ENCODE measurements around the gene INSC. TPM values are rescaled to one million over a fixed set of nuclear protein-coding genes. Genes with fewer than 3 reads are reported as not detected.

INSC gene
- total RNA-seq, 1 donor from 2014 or later: 0.15 TPM

DNA sequence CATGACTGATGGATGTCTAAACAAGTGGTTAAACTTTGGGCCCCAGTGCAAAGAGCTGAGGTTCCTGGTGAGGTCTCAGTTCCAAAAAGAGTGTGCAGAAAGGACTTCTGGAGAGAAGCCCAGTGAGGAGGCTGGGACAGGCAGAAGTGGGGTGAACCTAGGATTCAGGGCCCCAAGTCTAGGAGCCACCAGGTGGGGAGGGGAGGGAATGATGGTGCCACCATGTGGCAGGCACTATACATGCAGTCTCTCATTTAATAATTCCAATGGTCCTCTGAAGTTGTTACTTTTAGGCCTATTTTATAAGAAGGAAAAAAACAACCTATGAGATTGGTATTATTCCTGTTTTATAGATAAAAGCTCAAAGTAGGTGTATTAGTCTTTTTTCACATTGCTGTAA lies 102.0 kb downstream of the INSC start:
- DNase-seq (ENCODE audit: low read depth): no peak

DNA sequence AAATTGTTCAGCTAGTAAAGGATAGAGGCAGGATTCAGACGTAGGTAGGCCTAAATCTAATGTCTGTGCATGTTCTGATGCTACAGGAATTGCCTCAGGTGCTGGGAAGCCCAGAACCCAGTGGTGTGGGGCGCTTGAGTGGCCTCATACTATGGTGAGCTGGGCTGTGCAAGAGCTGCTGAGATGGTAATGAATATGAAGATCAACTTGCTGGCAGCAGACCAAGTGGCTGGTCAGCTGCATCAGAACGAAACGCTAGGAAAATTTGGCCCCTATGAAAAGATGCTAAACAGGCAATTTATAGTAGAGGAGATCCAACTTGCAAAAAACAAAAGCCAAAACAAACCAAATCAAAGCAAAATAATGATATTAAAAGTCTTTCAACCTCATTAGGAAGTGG lies 102.7 kb downstream of the INSC start:
- DNase-seq (ENCODE audit: low read depth): no peak

DNA sequence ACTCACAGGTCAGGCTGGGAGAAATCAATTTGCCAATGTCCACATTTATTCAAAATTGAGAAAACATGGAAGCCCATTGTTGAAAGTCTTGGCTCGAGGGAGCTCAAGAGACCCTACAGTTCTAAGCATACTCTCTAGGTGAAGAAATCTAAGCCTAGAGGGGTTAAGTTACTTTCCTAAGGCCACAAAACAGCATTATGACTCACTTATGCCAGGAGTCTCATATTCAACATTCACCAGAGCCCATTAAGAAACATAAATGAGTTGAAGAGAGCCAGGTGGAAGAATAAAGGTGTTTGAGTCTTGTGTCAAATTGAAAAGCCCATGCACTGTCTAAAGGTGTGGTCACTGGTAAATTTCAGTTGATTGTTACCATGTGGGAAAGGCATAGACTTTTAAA lies 108.1 kb downstream of the INSC start:
- peak; percentile 67 for DNase-seq (ENCODE audit: low read depth)

DNA sequence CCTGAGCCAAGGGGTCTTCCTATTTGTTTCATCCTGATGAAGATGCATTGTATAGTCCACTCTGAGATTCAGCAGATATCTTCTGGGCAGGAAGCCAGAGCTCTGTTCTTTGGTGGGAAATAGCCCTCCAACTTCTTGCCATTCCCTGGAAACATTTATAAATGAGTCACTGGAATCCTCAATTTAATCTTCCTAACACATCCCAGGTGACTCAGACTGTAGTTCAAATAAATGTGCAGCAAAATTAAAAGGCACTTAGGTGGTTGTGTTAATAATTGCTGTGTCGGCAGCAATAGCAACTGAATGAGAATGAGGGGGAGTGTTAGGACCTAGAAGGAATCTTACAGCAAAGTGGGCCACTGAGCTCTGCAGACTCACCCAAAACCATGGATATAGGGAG lies 108.6 kb downstream of the INSC start:
- peak; percentile 96 for DNase-seq (ENCODE audit: low read depth)

DNA sequence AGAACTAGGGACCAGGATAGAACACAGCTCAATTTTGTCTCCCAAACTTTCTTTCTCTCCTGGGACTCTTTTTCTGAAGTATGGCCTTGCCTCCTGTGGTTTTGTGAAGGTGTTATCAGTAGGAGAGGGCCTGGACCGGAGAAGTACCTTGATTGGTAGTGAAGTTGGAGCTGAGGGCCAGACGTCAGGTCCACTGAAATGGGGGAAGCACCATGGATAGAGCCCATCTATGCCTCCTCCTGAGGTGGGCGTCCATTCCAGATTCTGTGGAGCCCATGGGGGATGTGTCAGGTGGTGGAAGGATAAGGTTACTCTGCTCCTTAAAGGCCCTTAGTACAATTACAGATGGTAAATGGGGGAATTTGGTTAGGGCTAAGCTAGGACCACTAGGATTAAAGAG lies 109.7 kb downstream of the INSC start:
- no peak for DNase-seq (ENCODE audit: low read depth)

DNA sequence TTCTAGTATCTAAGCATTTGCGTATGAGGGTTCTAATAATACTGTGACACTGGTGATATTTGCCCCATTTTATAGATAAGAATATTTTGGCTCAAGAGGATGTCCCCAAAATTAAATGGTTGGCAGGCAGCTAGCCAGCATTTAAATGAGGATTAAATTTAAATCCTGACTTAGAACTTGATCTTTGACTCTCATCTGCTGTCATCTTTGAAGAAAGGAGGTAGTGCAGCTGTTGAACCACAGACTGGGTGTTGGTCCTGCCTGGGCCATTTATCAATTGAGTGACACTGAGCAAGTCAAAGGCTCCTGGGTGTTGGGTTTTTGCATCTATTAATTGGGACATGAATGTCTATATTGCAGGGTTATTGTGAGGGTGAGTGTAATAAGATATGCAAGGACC lies 112.3 kb downstream of the INSC start:
- DNase-seq (ENCODE audit: low read depth): no peak

DNA sequence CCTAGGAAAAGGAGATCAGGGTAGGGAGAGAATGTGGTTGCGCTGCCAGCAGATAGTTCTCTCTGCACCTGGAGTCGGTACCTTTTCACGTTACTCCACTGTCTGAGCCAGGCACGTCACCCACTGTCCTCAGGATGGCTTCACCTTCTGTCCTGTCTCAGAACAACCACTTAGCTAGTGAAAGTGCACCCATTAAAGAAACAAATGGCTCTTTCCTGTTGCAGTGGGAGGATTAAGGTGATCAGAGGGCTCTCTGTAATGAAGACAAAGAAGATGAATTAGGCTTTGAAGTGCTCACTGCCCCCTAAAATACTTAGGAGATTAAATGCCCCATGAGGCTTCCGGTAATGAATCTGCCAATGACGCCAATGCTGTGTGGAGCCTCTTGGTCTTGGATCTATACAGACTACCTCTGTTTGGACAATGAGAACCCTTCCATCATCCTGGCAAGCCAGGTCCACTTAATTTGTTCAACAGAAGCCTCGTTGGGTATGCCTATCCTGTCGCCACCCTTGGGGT lies 113.7 kb downstream of the INSC start:
- no peak for DNase-seq (ENCODE audit: low read depth)

DNA sequence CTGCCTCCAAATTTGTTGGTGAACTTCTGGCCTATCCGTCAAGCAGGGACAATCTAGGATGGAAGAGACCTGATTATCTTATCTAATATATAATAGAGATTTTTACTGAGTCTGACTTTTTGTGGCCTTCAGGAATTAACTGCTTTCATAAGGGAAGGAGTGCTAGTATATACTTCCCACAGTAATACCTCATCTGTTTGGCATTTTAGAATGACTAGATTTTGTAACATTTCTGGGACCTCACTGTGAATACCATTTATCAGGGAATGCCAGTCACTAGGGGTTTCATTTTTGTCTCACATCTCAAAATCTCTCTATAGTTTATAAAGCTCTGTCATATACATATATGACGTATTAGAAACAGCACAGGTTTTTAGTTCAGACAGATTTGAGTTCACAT lies 114.3 kb downstream of the INSC start:
- DNase-seq (ENCODE audit: low read depth): no peak

DNA sequence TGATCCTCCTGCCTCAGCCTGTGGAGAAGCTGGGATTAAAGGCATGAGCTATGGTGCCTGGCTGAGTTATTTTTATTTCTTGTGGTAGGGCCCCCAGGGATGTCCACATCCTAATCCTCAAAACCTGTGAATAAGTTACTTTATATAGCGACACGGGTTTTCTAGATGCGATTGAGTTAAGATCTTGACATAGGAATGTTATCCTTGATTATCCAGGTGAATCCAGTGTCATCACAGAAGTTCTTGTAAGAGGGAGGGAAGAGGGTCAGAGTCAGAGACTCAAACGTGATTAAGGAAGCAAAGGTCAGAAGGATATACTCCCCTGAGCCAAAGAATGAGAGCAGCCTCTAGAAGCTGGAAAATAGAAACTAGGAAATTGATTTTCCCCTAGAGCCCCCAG lies 117.8 kb downstream of the INSC start:
- peak; percentile 26 for DNase-seq (ENCODE audit: low read depth)

DNA sequence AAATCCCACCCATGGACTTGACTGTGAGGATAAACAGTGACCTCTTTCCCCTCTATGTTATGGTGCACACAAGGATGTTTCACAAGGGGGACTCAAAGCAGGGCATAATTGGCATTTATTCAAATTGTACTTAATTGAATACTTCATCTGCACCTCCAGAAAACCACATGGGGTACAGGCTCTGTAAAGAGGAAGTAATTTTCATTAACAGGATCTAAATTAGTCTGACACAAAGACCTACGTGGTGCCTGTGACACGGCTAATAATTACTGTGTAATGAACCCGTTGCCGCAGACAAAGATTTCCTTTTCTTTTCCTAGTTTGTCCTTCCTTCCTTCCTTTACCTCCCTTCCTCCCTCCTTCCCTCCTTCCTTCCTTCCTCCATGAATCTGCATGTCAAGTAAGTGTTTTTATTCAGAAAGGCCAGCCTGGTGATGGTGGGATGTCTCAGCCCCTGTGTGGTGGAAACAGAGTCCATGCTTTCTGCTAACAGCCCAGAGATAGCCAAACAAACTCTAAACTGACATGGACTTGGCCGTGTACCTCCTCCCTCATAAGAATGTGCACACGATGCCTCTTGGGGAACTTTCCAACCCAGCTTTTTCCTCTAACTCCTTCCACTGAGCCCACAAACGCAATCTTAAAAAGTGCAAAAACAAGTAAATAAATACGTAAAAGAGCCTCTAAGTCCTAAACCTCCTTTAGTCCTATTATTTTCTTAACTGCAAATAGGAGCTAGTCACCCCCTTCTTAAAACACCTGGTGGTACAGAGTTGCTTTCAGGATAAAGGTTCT lies 118.8 kb downstream of the INSC start:
- no peak for DNase-seq (ENCODE audit: low read depth)

DNA sequence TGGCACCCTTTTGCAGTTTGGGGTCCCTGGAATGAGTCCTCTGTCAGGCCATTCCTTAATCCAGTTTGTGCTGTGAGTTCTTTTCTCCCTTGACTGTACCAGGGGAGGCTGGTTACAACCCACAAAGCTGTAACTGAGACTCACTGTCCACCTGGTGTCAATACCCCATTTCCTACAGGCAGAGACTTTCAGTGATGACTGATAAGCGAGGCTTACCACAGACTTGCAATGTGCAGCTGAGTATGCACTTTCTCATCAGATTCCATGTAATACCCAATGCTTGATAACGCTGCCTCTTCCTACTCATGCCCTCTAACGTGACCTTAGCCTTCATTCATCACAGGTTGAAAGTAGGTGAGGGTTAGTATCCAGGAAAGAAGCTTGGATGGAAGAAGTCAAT lies 120.1 kb downstream of the INSC start:
- peak; percentile 13 for DNase-seq (ENCODE audit: low read depth)

DNA sequence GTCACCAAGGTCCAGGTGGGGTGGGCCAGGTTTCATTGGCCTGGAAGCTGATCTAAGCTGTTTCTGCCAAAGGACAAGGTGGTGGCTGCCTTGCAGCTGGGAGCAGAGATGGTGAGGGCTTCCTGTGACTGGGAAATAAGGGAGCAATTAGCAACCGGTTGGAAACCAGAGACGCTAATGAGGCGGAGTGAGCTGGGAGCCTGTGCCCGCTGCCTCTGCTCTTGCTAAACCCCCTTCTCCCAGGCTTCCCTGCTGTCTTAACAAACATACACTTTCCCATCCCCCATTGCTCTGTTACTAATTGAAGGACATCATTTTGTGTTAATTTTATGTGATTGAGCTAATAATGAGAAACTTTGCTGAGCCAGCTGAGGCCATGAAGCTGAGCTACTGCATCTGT lies 121.8 kb downstream of the INSC start:
- DNase-seq (ENCODE audit: low read depth): no peak

DNA sequence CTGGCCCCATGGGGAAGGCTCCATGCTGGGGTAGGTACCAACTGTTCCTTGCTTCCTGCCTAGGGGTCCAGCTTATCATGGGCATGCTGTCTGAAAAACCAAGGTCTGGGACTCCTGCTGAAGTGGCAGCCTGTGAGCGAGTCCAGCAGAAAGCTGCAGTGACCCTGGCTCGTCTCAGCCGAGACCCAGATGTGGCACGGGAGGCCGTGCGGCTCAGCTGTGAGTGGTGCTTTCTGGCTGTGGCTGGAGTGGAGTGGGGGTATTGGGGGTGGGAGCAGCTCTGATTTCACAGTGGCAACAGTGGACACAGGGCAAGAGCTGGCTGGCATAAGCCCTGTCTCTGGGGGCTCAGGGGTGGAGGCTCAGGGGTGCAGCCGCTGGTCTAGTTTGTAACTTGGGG lies 124.1 kb downstream of the INSC start:
- DNase-seq (ENCODE audit: low read depth): no peak

DNA sequence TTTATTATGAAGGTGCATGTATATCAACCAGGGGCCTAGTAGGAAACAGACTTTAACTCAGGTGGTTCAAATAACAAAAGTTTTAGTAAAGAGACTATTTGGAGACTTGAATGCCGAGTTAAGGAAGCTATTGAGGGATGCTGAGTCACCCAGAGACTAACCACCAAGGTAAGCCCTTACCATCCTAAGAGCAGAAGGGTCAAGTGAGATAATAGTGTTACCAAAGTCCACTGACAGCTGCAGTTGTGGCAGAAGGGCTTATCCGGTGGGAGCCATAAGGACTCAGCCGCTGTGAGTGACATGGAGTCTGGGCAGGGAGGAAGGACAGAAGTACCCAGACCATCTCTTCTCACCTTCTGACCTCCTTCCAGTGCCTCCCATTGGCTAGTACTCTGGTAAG lies 134.0 kb downstream of the INSC start:
- DNase-seq (ENCODE audit: low read depth): no peak

DNA sequence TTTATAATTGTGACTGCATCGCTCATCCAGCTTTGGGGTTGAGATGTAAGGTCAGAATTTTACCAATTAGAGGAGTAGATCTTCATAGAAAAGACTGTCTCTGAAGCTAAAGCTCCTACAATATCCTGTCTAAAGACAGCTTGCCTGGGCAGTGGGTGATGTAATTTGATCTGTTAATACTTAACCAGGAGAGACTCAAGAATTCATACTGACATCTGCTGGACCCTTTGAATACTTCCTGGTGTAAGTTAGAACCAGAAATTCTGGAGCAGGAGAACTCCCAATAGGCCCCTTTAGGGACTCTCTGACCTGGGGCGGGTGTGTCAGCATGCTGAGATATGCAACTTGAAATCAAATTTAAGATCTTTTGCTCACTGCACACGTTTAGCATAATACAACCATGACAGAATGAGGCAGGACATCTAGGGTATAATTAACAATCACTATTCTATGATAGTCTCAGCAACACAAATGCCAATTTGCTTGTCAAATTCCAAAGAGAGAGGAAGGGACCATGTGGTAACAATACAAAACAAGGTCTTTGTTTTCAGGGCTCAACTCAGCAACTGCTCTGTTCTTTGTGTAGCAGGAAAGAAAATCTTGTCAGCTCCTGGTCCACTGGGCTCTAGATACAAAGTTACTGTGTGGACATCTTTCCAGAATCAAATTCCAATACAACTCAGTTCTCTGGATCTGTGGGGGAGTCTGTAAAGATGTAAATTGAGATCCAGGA lies 143.9 kb downstream of the INSC start:
- peak; percentile 94 for DNase-seq (ENCODE audit: low read depth)

DNA sequence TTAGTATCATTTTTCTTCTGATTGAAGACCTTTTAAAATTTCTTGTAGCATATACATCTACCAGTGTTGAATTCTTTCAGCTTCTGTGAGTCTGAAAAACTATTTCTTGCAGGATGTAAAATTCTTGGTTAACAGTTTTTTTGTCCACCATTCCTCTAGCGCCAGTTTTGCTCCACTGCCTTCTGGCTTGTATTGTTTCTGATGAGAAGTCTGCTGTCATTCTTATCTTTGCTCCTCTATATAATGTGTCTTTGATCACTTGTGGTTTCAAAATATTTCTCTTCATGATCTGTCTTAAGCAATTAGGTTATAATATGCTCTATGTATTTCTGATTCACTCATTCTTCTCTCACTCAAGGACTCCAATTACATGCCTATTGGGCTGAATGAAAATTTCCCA lies 152.3 kb downstream of the INSC start:
- no peak for DNase-seq (ENCODE audit: low read depth)

DNA sequence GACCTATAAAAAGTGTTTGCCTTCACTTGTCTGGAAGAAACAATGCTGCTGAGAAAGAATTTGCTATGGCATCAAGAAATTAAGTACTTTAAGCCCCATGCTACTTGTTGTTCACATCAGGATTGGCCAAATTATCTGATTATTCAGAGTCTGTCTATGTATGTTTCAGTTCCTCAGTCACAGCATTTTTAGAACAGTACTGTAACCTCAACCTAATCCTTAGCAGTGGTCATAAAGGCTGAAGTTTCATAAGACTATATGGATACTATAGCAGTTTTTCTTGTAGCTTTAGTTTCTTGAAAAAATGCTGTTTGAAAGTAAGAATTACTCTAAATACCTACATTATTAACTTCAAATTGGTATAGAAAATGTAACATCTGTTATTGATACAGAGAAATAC lies 153.9 kb downstream of the INSC start:
- no peak for DNase-seq (ENCODE audit: low read depth)

DNA sequence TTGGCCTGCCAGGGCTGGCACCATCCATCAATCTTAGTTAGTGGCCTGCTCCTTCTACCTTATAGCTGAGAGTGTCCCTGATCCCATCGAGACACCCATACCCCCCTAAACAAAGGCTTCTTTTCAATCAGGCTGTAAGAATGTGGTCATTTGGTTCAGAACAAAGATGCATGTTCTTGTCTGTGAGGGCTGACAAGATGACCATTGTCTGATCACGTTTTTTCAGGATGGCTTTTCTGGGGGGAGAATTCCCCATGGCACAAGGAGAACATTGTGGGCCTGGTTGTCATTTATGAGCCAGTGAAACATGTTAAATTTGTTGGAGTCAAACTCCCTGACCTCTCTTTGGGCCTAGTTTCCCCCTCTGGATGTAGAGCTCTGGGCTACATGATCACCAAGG lies 160.4 kb downstream of the INSC start:
- DNase-seq (ENCODE audit: low read depth): no peak

DNA sequence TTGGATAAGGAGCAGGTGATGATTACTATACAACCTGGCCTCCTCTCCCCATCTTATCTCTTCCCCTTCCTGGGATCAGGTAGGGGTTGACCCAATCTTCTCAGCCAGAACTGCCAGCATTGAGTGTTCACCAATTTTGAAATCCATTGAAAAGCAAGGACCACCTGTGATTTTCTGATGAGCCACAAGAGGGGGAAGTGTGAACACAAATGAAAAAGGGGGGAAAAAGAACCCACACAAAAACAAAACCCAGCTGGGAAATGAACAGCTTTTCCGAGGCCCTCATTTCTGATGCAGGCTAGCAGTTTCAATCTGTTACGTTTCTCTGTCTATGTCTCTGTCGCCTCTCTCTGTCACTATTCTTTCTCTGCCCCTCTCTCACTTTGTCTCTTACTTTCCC lies 161.9 kb downstream of the INSC start:
- DNase-seq (ENCODE audit: low read depth): peak; percentile 8

DNA sequence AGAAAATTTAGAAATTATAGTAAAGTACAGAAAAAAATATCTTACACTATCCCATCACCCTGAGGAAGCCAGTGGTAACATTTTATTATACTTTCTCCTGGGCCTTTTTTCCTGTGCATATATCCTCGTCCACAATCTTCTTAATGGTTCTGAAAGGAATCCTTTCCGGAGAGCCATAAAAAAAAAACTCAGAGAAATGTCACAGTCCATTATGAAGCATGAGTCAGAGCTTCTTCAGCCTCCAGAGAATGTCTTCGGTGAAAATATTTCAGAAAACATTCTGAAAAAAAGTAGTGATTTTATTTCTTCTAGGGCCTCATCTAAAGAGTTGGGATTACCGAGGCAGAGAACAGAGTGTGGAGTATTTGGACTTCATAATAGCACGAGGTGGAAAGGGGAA lies 163.4 kb downstream of the INSC start:
- DNase-seq (ENCODE audit: low read depth): no peak

DNA sequence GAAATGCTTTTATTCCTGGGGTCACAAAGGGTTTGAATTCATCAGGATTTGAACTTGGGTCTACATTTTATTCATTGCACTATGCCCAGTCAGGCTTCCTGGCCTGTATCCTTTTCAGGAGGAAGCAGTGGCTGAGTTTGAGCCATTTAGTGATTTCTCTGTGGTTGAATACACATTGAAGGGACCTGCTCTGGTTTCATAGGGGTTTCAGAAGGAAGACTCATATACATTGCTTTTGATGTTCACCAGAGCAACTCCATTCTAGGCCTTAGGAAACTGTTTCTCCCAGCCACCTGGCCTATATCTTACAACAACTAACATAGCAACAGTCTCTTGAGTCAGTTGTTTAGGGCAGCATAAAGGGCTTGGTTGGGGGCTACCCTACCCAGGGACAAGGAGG lies 165.7 kb downstream of the INSC start:
- no peak for DNase-seq (ENCODE audit: low read depth)

DNA sequence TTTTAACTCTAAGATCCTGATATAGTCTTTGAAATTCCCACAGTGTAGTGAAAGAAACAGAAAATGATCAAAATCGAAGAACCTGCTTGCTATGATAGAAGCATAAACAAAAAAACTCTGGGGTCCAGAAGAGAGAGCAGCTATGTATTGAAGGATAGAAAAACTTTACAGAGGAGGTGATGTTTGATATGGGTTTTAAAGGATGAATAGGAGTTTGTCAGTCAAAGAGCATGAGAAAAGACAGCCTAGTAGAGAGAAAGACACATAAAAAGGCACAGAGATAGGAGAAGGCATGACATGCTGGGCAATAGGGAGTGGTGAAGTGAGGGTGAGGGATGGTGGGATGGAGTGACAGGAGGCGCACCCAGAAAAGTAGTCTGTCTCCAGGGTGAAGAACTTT lies 168.0 kb downstream of the INSC start:
- no peak for DNase-seq (ENCODE audit: low read depth)

DNA sequence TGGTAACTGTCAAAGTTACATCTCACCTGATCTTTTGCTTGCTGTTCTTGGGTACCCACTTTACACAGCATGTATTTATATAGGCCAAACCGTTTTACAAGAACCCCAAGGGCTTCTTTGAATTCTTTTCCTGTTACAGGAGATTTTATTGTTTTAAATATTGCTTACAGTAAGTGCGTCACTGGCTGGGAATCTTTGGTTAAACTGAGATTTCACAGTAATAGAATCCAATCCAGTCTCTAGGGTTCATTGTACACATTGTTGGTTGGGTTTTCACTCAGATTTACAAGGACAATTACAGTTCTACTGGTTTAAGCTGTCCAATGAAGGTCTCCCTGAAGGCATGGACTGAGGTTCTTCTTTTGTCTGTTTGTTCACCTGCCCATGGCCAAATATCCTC lies 171.7 kb downstream of the INSC start:
- DNase-seq (ENCODE audit: low read depth): no peak

Measured in renal cortical epithelial cell (primary cell).